Measurements from ENCODE around the gene AIF1L. TPM values are rescaled to one million over a fixed set of nuclear protein-coding genes. Genes with fewer than 3 reads are reported as not detected.
"Not testable (repeated sequence)": the region's sequence is repeated elsewhere in the genome, so short reads cannot be mapped to it uniquely, and the experiment has no call there.

Gene AIF1L
- total RNA-seq, 4 donors from 2014 or later, result 17.2 to 33.0 (median 20.7) TPM

DNA sequence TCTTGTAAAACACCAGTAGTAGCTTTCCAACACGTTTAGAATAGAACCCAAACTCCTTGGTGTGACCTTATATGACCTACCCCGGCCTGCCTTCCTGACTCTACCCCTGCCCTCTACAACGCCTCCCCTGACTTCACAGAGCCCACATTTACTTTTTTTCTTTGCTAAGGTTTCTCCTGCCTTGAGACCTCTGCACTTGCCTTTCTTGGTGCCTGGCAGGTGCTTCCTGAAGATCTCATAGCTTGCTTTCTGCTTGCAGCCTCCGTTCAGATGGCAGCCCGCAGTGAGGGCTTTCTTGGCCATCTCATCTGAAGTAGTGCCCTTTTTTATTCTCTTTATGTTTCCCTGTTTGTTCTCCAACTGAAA lies 53.3 kb downstream of the AIF1L start:
- no peak overlapping the region for H3K4me3 ChIP-seq (ENCODE audit: low read depth, poor library complexity, severe bottlenecking)
- DNase-seq (ENCODE audit: low spot score in 2 of 2), result no peak
- 63 to 70% methylated on average over 5 of the region's 5 CpGs for WGBS, 2 donors
- intact Hi-C loops (cut with DNase I; ENCODE audit: low total_unique reads), result no loop called here
- TF ChIP-seq, protein P1, sequence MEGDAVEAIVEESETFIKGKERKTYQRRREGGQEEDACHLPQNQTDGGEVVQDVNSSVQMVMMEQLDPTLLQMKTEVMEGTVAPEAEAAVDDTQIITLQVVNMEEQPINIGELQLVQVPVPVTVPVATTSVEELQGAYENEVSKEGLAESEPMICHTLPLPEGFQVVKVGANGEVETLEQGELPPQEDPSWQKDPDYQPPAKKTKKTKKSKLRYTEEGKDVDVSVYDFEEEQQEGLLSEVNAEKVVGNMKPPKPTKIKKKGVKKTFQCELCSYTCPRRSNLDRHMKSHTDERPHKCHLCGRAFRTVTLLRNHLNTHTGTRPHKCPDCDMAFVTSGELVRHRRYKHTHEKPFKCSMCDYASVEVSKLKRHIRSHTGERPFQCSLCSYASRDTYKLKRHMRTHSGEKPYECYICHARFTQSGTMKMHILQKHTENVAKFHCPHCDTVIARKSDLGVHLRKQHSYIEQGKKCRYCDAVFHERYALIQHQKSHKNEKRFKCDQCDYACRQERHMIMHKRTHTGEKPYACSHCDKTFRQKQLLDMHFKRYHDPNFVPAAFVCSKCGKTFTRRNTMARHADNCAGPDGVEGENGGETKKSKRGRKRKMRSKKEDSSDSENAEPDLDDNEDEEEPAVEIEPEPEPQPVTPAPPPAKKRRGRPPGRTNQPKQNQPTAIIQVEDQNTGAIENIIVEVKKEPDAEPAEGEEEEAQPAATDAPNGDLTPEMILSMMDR (IDR thresholded peaks at IDR 0.05), result no peak
- TF ChIP-seq POLR2A (IDR thresholded peaks at IDR 0.05), result no peak

DNA sequence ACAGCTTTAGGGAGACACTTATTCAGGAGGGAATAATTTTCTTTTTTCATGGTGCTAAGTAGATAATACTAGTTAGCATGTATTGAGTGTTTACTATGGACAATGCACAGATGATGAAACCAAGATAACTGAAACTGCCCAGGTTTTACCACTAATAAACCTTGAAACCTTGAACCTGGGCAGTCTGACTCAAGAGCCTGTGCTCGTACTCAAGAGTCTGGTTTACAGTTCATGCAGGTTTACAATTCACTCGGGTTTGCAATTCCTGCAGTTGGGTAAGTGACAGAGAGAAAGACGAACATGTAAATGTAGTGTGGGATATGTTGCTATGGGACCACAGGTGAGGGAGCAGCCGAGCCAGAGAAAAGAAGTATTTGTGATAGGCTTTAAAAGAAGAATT lies 57.3 kb downstream of the AIF1L start:
- intact Hi-C loops (cut with DNase I; ENCODE audit: low total_unique reads), result no loop called here
- no peak for DNase-seq (ENCODE audit: low spot score in 2 of 2)
- WGBS, 2 donors, result 88 to 92% methylated on average over 4 of the region's 4 CpGs
- TF ChIP-seq, protein P1 (IDR thresholded peaks at IDR 0.05), result no peak
- TF ChIP-seq POLR2A (IDR thresholded peaks at IDR 0.05), result no peak
- H3K4me3 ChIP-seq (ENCODE audit: low read depth, poor library complexity, severe bottlenecking), result no peak overlapping the region

DNA sequence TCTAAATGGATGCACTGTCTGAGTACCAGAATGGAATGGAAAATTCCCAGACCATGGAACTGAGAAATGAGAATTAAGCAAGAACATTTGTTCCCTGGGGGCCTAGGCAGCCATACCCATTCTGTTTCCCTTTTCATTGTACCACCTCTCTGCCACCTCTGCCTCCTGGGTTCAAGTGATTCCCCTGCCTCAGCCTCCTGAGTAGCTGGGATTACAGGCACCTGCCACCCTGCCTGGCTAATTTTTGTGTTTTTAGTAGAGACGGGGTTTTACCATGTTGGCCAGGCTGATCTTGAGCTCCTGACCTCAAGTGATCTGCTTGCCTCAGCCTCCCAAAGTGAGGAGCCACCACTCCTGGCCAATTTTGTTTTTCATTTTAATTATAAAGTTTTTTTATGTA lies 62.3 kb downstream of the AIF1L start:
- DNase-seq (ENCODE audit: low spot score in 2 of 2); intact Hi-C loops (cut with DNase I; ENCODE audit: low total_unique reads); H3K4me3 ChIP-seq (ENCODE audit: low read depth, poor library complexity, severe bottlenecking): not testable (repeated sequence)
- WGBS, 2 donors, result 90 to 100% methylated on average over 1 of the region's 1 CpG

DNA sequence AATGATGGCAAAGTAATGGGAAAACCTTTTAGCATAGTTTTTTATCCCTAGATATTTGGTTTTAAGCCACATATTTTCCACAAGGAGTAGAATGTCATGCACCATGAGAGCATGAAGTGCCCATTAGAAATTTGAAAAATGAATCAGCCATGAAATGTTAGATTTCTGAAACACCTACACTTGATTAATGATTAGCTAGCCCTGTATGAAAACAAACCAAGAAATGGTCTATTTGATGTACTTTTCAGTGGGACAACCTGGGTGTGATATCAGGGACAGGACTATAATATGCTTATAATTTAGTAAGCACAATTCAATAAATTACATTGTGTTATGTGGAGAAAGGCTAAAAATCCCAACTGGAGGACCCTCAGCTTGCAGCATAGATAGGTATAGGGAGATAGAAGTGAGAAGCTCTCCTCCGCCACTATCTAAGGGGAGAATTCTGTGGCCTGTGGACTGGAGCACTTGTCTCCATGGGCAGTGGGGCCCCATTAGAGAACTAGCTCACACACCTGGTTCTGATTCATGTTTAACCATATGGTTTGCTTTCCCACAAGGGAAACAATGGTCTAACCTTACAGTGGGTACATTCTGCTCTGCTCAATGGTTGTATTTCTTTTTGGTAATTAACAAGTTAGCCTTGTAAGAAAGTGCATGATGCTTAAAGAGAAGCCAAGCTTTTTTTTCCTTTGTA lies 64.2 kb downstream of the AIF1L start:
- no peak for DNase-seq (ENCODE audit: low spot score in 2 of 2)
- no peak overlapping the region for H3K4me3 ChIP-seq (ENCODE audit: low read depth, poor library complexity, severe bottlenecking)
- no peak for TF ChIP-seq POLR2A (IDR thresholded peaks at IDR 0.05)
- TF ChIP-seq, protein P1 (IDR thresholded peaks at IDR 0.05), result no peak
- 95 to 100% methylated on average over 1 of the region's 1 CpG for WGBS, 2 donors
- intact Hi-C loops (cut with DNase I; ENCODE audit: low total_unique reads), result no loop called here

DNA sequence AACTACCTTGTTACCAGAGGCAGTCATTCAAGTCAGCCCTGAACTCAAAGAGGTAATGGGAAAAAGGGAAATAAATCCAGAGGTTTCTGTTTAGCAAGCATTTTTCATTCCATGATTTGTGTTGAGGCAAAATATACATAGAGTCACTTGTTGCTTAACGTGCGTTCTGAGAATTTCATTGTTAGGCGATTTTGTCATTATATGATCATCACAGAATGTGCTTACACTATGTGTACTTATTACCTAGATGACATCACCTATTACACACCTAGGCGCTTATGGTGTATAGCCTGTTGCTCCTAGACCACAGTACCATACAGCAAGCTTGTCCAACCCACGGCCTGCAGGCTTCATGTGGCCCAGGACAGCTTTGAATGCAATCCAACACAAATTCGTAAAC lies 65.3 kb downstream of the AIF1L start:
- H3K4me3 ChIP-seq (ENCODE audit: low read depth, poor library complexity, severe bottlenecking), result no peak overlapping the region
- no peak for TF ChIP-seq POLR2A (IDR thresholded peaks at IDR 0.05)
- TF ChIP-seq, protein P1 (IDR thresholded peaks at IDR 0.05), result no peak
- intact Hi-C loops (cut with DNase I; ENCODE audit: low total_unique reads), result no loop called here
- DNase-seq (ENCODE audit: low spot score in 2 of 2), result no peak
- WGBS, 2 donors, result 91% methylated on average over 6 of the region's 6 CpGs

DNA sequence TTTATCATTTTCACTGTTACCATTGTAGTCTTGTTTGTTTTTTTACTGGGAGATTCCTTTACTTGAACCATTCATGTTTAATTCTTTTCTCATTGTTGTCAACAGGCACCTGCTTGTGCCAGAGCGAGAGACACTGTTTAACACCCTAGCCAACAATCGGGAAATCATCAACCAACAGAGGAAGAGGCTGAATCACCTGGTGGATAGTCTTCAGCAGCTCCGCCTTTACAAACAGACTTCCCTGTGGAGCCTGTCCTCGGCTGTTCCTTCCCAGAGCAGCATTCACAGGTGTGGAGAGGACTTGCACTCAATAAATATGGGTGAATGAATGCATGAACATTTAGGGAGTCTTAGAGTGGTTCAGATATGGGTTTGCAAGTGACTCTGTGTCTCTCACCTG lies 66.6 kb downstream of the AIF1L start:
- H3K4me3 ChIP-seq (ENCODE audit: low read depth, poor library complexity, severe bottlenecking), result no peak overlapping the region
- TF ChIP-seq, protein P1 (IDR thresholded peaks at IDR 0.05), result no peak
- TF ChIP-seq POLR2A (IDR thresholded peaks at IDR 0.05), result no peak
- intact Hi-C loops (cut with DNase I; ENCODE audit: low total_unique reads), result no loop called here
- no peak for DNase-seq (ENCODE audit: low spot score in 2 of 2)
- 91 to 95% methylated on average over 4 of the region's 4 CpGs for WGBS, 2 donors
